ENCODE measurements around the gene COBLL1.

Gene COBLL1

GRCh38 chr2:164882276-164882675, 40.7 kb upstream of the COBLL1 start:
- H3K4me3 ChIP-seq (ENCODE audit: severe bottlenecking) = no peak overlapping the region
- H3K27ac ChIP-seq (ENCODE audit: poor library complexity, severe bottlenecking) = no peak overlapping the region
- no peaks in the 10 kb centered on the region for H3K36me3 ChIP-seq (ENCODE audit: low read depth)
- no peaks in the 10 kb centered on the region for H3K27me3 ChIP-seq (ENCODE audit: insufficient read depth, poor library complexity, severe bottlenecking)
- TF ChIP-seq CTCF (IDR thresholded peaks at IDR 0.05; ENCODE audit: poor library complexity, severe bottlenecking) = no peak
- ATAC-seq (ENCODE audit: low read depth) = no peak
- DNase-seq (ENCODE audit: low spot score) = no peak
- no peaks in the 10 kb centered on the region for H3K4me1 ChIP-seq (ENCODE audit: insufficient read depth, poor library complexity, severe bottlenecking)
- no peaks in the 10 kb centered on the region for H3K9me3 ChIP-seq (ENCODE audit: severe bottlenecking)

- Histone ChIP-seq H3K36me3 (ENCODE audit: low read depth) (no peaks in the 10 kb centered on the region), H3K9me3 (ENCODE audit: severe bottlenecking) (no peaks in the 10 kb centered on the region), H3K4me3 (ENCODE audit: severe bottlenecking) (no peak overlapping the region), H3K27me3 (ENCODE audit: insufficient read depth, poor library complexity, severe bottlenecking) (no peaks in the 10 kb centered on the region), H3K4me1 (ENCODE audit: insufficient read depth, poor library complexity, severe bottlenecking) (no peaks in the 10 kb centered on the region), H3K27ac (ENCODE audit: poor library complexity, severe bottlenecking) (no peak overlapping the region)
- DNase-seq (ENCODE audit: low spot score) = no peak
- ATAC-seq (ENCODE audit: low read depth) = no peak
- no peak for TF ChIP-seq CTCF (IDR thresholded peaks at IDR 0.05; ENCODE audit: poor library complexity, severe bottlenecking)
Measured at GRCh38 chr2:164881524-164881923, 39.9 kb upstream of the COBLL1 start.

GRCh38 chr2:164879901-164880535, 38.4 kb upstream of the COBLL1 start:
- ATAC-seq (ENCODE audit: low read depth) (no peak), DNase-seq (ENCODE audit: low spot score) (no peak)
- Histone ChIP-seq H3K27ac (ENCODE audit: poor library complexity, severe bottlenecking) (no peak overlapping the region), H3K4me3 (ENCODE audit: severe bottlenecking) (no peak overlapping the region), H3K4me1 (ENCODE audit: insufficient read depth, poor library complexity, severe bottlenecking) (no peaks in the 10 kb centered on the region), H3K36me3 (ENCODE audit: low read depth) (no peaks in the 10 kb centered on the region), H3K9me3 (ENCODE audit: severe bottlenecking) (no peaks in the 10 kb centered on the region), H3K27me3 (ENCODE audit: insufficient read depth, poor library complexity, severe bottlenecking) (no peaks in the 10 kb centered on the region)
- TF ChIP-seq CTCF (IDR thresholded peaks at IDR 0.05; ENCODE audit: poor library complexity, severe bottlenecking) = no peak

- Histone ChIP-seq H3K27me3 (ENCODE audit: insufficient read depth, poor library complexity, severe bottlenecking) (no peaks in the 10 kb centered on the region), H3K4me1 (ENCODE audit: insufficient read depth, poor library complexity, severe bottlenecking) (peaks cover 5% of the 10 kb centered on the region), H3K9me3 (ENCODE audit: severe bottlenecking) (no peaks in the 10 kb centered on the region), H3K36me3 (ENCODE audit: low read depth) (no peaks in the 10 kb centered on the region), H3K4me3 (ENCODE audit: severe bottlenecking) (no peak overlapping the region), H3K27ac (ENCODE audit: poor library complexity, severe bottlenecking) (no peak overlapping the region)
- no peak for TF ChIP-seq CTCF (IDR thresholded peaks at IDR 0.05; ENCODE audit: poor library complexity, severe bottlenecking)
- DNase-seq (ENCODE audit: low spot score) (no peak), ATAC-seq (ENCODE audit: low read depth) (no peak)
Measured at GRCh38 chr2:164877927-164878326, 36.3 kb upstream of the COBLL1 start.

GRCh38 chr2:164877169-164877568, 35.5 kb upstream of the COBLL1 start:
- Histone ChIP-seq H3K4me1 (ENCODE audit: insufficient read depth, poor library complexity, severe bottlenecking) (peaks cover 6% of the 10 kb centered on the region), H3K27me3 (ENCODE audit: insufficient read depth, poor library complexity, severe bottlenecking) (no peaks in the 10 kb centered on the region), H3K9me3 (ENCODE audit: severe bottlenecking) (no peaks in the 10 kb centered on the region), H3K4me3 (ENCODE audit: severe bottlenecking) (no peak overlapping the region), H3K36me3 (ENCODE audit: low read depth) (no peaks in the 10 kb centered on the region), H3K27ac (ENCODE audit: poor library complexity, severe bottlenecking) (no peak overlapping the region)
- TF ChIP-seq CTCF (IDR thresholded peaks at IDR 0.05; ENCODE audit: poor library complexity, severe bottlenecking) = no peak
- DNase-seq (ENCODE audit: low spot score) = no peak
- no peak for ATAC-seq (ENCODE audit: low read depth)

Data from RWPE2 (cell line).